ENCODE data around the gene ZNF683.
"Not testable (repeated sequence)": the region's sequence is repeated elsewhere in the genome, so short reads cannot be mapped to it uniquely, and the experiment has no call there.

Gene ZNF683

GRCh38 chr1:26337206-26337535, 35.4 kb downstream of the ZNF683 start:
- no peak for DNase-seq (ENCODE audit: low spot score)

GRCh38 chr1:26336477-26337205, 35.9 kb downstream of the ZNF683 start:
- DNase-seq (ENCODE audit: low spot score) = peak; percentile 96

GRCh38 chr1:26335774-26336476, 36.6 kb downstream of the ZNF683 start:
- DNase-seq (ENCODE audit: low spot score) = no peak

GRCh38 chr1:26333312-26333711, 39.2 kb downstream of the ZNF683 start:
- not testable (repeated sequence) for DNase-seq (ENCODE audit: low spot score)

- no peak for DNase-seq (ENCODE audit: low spot score)
These were observed 42.3 kb downstream of the ZNF683 start for GRCh38 chr1:26330276-26330675.

- DNase-seq (ENCODE audit: low spot score) = not testable (repeated sequence)
These were observed 43.2 kb downstream of the ZNF683 start for GRCh38 chr1:26329380-26329779.

- no peak for DNase-seq (ENCODE audit: low spot score)
These were observed 44.0 kb downstream of the ZNF683 start for GRCh38 chr1:26328597-26328996.

GRCh38 chr1:26327956-26328362, 44.6 kb downstream of the ZNF683 start:
- DNase-seq (ENCODE audit: low spot score) = peak; percentile 46

GRCh38 chr1:26324550-26324949, 48.0 kb downstream of the ZNF683 start:
- DNase-seq (ENCODE audit: low spot score) = no peak

- no peak for DNase-seq (ENCODE audit: low spot score)
These were observed 49.2 kb downstream of the ZNF683 start for GRCh38 chr1:26323382-26323781.

GRCh38 chr1:26322042-26322331, 50.6 kb downstream of the ZNF683 start:
- no peak for DNase-seq (ENCODE audit: low spot score)

GRCh38 chr1:26321315-26322041, 51.1 kb downstream of the ZNF683 start:
- DNase-seq (ENCODE audit: low spot score) = peak; percentile 46

GRCh38 chr1:26320896-26321295, 51.7 kb downstream of the ZNF683 start:
- DNase-seq (ENCODE audit: low spot score) = no peak

GRCh38 chr1:26318338-26319064, 54.0 kb downstream of the ZNF683 start:
- no peak for DNase-seq (ENCODE audit: low spot score)

GRCh38 chr1:26317612-26318337, 54.8 kb downstream of the ZNF683 start, which contains the start of gene CD52:
CD52 (plus strand) TSS chr1:26317958; CDS start chr1:26318018, 60 bp downstream.
- no peak for DNase-seq (ENCODE audit: low spot score)

GRCh38 chr1:26317146-26317545, 55.4 kb downstream of the ZNF683 start:
- no peak for DNase-seq (ENCODE audit: low spot score)

- no peak for DNase-seq (ENCODE audit: low spot score)
These were observed 56.4 kb downstream of the ZNF683 start for GRCh38 chr1:26315874-26316850.

GRCh38 chr1:26314501-26314900, 58.0 kb downstream of the ZNF683 start:
- DNase-seq (ENCODE audit: low spot score) = no peak
